Measurements from ENCODE around the gene CNR2. TPM values are rescaled to one million over a fixed set of nuclear protein-coding genes. Genes with fewer than 3 reads are reported as not detected.

Gene CNR2
- total and polyA plus RNA-seq, 2 experiments from 2014 or later, result not detected

- TF ChIP-seq CREB1 (CRISPR knock-in tag; IDR thresholded peaks at IDR 0.05; ENCODE audit: low read depth) (no peak), REST (IDR thresholded peaks at IDR 0.05; ENCODE audit: unreplicated experiment) (no peak), ZNF331 (CRISPR knock-in tag; IDR thresholded peaks at IDR 0.05; ENCODE audit: low read depth) (no peak), EZH2phosphoT487 (IDR thresholded peaks at IDR 0.05; ENCODE audit: unreplicated experiment) (no peak), POLR2AphosphoS5 (IDR thresholded peaks at IDR 0.05; ENCODE audit: low read depth) (no peak), EZH2 (IDR thresholded peaks at IDR 0.05; ENCODE audit: low read depth, unreplicated experiment) (no peak)
Measured at GRCh38 chr1:23960291-23961020, 47.3 kb upstream of the CNR2 start (continued).

GRCh38 chr1:23959461-23960290 is 46.5 kb upstream of the CNR2 start, which contains the start of gene PNRC2:
Gene PNRC2, plus strand, starts transcription at chr1:23959828. Its CDS starts 1,630 bp downstream, at chr1:23961458.
- no peaks in the 10 kb centered on the region for H3K9me2 ChIP-seq (ENCODE audit: insufficient read depth)
- peaks cover 9% of the 10 kb centered on the region; the same call in 1 of the 2 replicates for H3F3A ChIP-seq (replicated peaks; ENCODE audit: low read depth)
- H3K27me3 Mint-ChIP-seq (ENCODE audit: insufficient read depth, low read depth, poor library complexity), result peaks cover 2% of the 10 kb centered on the region
- ATAC-seq, result peak; percentile 89
- H3K4me3 ChIP-seq, result peak within 1 kb of the TSS; percentile 94
- H4K20me1 ChIP-seq (replicated peaks; ENCODE audit: insufficient read depth), result peaks cover 7% of the 10 kb centered on the region
- H2AFZ ChIP-seq, result peak within 1 kb of the TSS; percentile 6
- peak; percentile 98 for DNase-seq (ENCODE audit: low spot score)
- H3K27ac ChIP-seq (ENCODE audit: low read depth), result peak within 1 kb of the TSS; percentile 100
- H3K4me1 Mint-ChIP-seq, result peaks cover 34% of the 10 kb centered on the region
- H3K27me3 ChIP-seq (ENCODE audit: insufficient read depth), result no peaks in the 10 kb centered on the region
- peaks cover 28% of the 10 kb centered on the region for H3K4me1 ChIP-seq (ENCODE audit: insufficient read depth)
- peak within 1 kb of the TSS; percentile 100 for H3K27ac Mint-ChIP-seq
- H3K79me2 ChIP-seq (replicated peaks; ENCODE audit: insufficient read depth), result peaks cover 19% of the 10 kb centered on the region
- H3K4me3 Mint-ChIP-seq, result peak within 1 kb of the TSS; percentile 90
- H3K36me3 Mint-ChIP-seq (ENCODE audit: low read depth), result peaks cover 39% of the 10 kb centered on the region
- H3K9me3 Mint-ChIP-seq, result no peaks in the 10 kb centered on the region; the same call in 1 of the 3 replicates
- peaks cover 6% of the 10 kb centered on the region; the same call in 1 of the 2 replicates for H3K36me3 ChIP-seq (ENCODE audit: insufficient read depth)
- peak within 1 kb of the TSS; percentile 82 for H3K4me2 ChIP-seq
- no peak for TF ChIP-seq EZH2 (IDR thresholded peaks at IDR 0.05; ENCODE audit: low read depth, unreplicated experiment)
- TF ChIP-seq CREB1 (CRISPR knock-in tag; IDR thresholded peaks at IDR 0.05; ENCODE audit: low read depth), result peak; percentile 28; the same call in 1 of the 2 replicates
- peak; percentile 96 for TF ChIP-seq POLR2AphosphoS5 (IDR thresholded peaks at IDR 0.05; ENCODE audit: low read depth)
- no peak for TF ChIP-seq STAT1 (IDR thresholded peaks at IDR 0.05; ENCODE audit: unreplicated experiment)
- no peak for TF ChIP-seq EZH2phosphoT487 (IDR thresholded peaks at IDR 0.05; ENCODE audit: unreplicated experiment)
- no peak for TF ChIP-seq ZNF462 (CRISPR knock-in tag; IDR thresholded peaks at IDR 0.05)
- TF ChIP-seq NANOG (IDR thresholded peaks at IDR 0.05; ENCODE audit: borderline replicate concordance), result no peak

Data from GM23338 (cell line).